Endodermal cell (in vitro differentiated cells): Measurements from ENCODE around the gene NRAP. TPM values are rescaled to one million over a fixed set of nuclear protein-coding genes. Genes with fewer than 3 reads are reported as not detected.

Experiments used
- DNase-seq: peaks from one replicate; pipeline ENCODE4 v3.0.0-alpha.2; 2017
- H3K27ac ChIP-seq: 2 replicates; pipeline ENCODE4 v1.5.1; 2013; ENCODE audit warnings: mild to moderate bottlenecking, low read depth, low read length, moderate library complexity
- H3K27me3 ChIP-seq: 2 replicates; pipeline ENCODE4 v1.6.1; 2013; ENCODE audit warnings: mild to moderate bottlenecking, low read length, moderate library complexity; ENCODE audit not compliant: insufficient read depth, control insufficient read depth, poor library complexity, severe bottlenecking
- H3K36me3 ChIP-seq: 2 replicates; pipeline ENCODE4 v1.7.0; 2013; ENCODE audit warnings: mild to moderate bottlenecking, low read length, moderate library complexity; ENCODE audit not compliant: control insufficient read depth, insufficient read depth
- H3K4me1 ChIP-seq: one replicate; pipeline ENCODE4 v1.7.0; 2013; ENCODE audit warnings: low read length; ENCODE audit not compliant: control insufficient read depth, insufficient read depth
- H3K4me3 ChIP-seq: 2 replicates; pipeline ENCODE4 v1.5.1; 2013; ENCODE audit warnings: mild to moderate bottlenecking, low read length, moderate library complexity
- H3K9ac ChIP-seq: 2 replicates; pipeline ENCODE4 v1.6.1; 2013; ENCODE audit warnings: mild to moderate bottlenecking, low read length, moderate library complexity; ENCODE audit not compliant: poor library complexity, severe bottlenecking; ENCODE audit errors: extremely low read depth
- H3K9me3 ChIP-seq: 2 replicates; pipeline ENCODE4 v1.6.1; 2013; ENCODE audit warnings: mild to moderate bottlenecking, low read length, moderate library complexity; ENCODE audit not compliant: control insufficient read depth
- H3K27ac Mint-ChIP-seq: 2 replicates; pipeline ENCODE4 v1.8.0; 2020; ENCODE audit warnings: mixed read lengths
- H3K27me3 Mint-ChIP-seq: 2 replicates; pipeline ENCODE4 v1.8.0; 2021; ENCODE audit warnings: mild to moderate bottlenecking, mixed read lengths; ENCODE audit not compliant: insufficient read depth
- H3K36me3 Mint-ChIP-seq: 2 replicates; pipeline ENCODE4 v1.8.0; 2020; ENCODE audit warnings: low read depth, mixed read lengths
- H3K4me1 Mint-ChIP-seq: 2 replicates; pipeline ENCODE4 v1.8.0; 2020; ENCODE audit warnings: mixed read lengths
- H3K4me3 Mint-ChIP-seq: 2 replicates; pipeline ENCODE4 v1.8.0; 2020; ENCODE audit warnings: mild to moderate bottlenecking, moderate library complexity, mixed read lengths
- H3K9me3 Mint-ChIP-seq: 2 replicates; pipeline ENCODE4 v1.8.0; 2020; ENCODE audit warnings: mild to moderate bottlenecking, mixed read lengths
- WGBS, 2 experiments: methylation state at CpG; one replicate each; pipeline versions ENCODE4 v1.1.5 to v1.1.7; 2013; ENCODE audit warnings: missing lambda C conversion rate in 2 of 2, mixed read lengths in 1 of 2; ENCODE audit not compliant: insufficient coverage in 1 of 2, insufficient read length in 1 of 2; 5-methylcytosine and 5-hydroxymethylcytosine counted together
- total RNA-seq, 2 donors: library from RNA; stranded (reverse); fragmentation: NEBNext Ultra II Directional in 1 of 2; extraction: Animal tissue kit (Norgen Biotek cat#: 25700) in 1 of 2; gene quantifications; 2 replicates in 1 of 2; 3 replicates in 1 of 2; pipeline ENCODE4 v1.2.1, GENCODE V29; 2021
- TF ChIP-seq, protein P1 (sequence below): fragments of 200-600 bp; sonication (generic); conservative IDR thresholded peaks from 2 replicates; pipeline ENCODE4 v1.5.0; 2021; ENCODE audit warnings: antibody characterized with exemption, mild to moderate bottlenecking

NRAP gene
- total RNA-seq, 2 donors from 2014 or later, result 0.09 to 0.11 TPM

DNA sequence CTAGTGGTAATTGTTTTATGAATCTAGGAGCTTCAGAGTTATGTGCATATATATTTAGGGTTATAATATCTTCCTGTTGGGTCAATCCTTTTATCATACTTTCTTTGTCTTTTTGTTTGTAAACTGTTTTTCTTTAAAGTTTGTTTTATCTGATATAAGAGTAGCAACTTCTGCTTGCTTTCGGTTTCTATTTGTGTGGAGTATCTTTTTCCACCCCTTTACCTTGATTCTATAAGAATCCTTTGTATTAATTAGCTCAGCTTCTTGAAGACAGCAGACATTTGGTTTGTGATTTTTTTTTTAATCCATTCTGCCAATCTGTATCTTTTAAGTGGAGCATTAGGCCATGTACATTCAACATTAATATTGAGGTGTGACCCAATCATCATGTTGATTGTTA lies 25.2 kb upstream of the NRAP start:
- Histone ChIP-seq H3K9me3 (peaks cover 30% of the 10 kb centered on the region), H3K27ac (no peak overlapping the region), H3K9ac (no peak overlapping the region), H3K4me3 (peak overlapping the region; percentile 30), H3K36me3 (peaks cover 20% of the 10 kb centered on the region), H3K4me1 (no peaks in the 10 kb centered on the region), H3K27me3 (no peaks in the 10 kb centered on the region)
- Mint-ChIP-seq H3K4me3 (no peak overlapping the region), H3K36me3 (peaks cover 35% of the 10 kb centered on the region), H3K4me1 (peaks cover 14% of the 10 kb centered on the region), H3K27ac (no peak overlapping the region), H3K27me3 (peaks cover 2% of the 10 kb centered on the region), H3K9me3 (peaks cover 36% of the 10 kb centered on the region)
- no CpG with 5 or more reads among the region's 1 CpG for WGBS, 2 experiments
- no peak for DNase-seq
- TF ChIP-seq, protein P1, sequence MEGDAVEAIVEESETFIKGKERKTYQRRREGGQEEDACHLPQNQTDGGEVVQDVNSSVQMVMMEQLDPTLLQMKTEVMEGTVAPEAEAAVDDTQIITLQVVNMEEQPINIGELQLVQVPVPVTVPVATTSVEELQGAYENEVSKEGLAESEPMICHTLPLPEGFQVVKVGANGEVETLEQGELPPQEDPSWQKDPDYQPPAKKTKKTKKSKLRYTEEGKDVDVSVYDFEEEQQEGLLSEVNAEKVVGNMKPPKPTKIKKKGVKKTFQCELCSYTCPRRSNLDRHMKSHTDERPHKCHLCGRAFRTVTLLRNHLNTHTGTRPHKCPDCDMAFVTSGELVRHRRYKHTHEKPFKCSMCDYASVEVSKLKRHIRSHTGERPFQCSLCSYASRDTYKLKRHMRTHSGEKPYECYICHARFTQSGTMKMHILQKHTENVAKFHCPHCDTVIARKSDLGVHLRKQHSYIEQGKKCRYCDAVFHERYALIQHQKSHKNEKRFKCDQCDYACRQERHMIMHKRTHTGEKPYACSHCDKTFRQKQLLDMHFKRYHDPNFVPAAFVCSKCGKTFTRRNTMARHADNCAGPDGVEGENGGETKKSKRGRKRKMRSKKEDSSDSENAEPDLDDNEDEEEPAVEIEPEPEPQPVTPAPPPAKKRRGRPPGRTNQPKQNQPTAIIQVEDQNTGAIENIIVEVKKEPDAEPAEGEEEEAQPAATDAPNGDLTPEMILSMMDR, result no peak

DNA sequence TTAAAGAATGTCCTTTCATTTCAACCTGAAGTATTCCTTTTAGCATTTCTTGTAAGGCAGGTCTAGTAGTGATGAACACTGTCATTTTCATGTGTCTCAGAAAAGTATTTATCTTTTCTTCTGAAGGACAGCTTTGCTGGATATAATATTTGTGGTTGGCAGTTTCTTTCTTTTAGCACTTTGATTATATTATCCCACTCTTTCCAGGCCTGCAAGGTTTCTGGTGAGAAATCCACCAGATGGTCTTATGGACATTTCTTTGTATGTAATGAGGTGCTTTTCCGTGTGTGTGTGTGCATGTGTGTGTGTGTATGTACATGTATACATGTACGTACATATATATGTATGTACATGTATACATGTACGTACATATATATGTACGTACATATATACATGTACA lies 23.2 kb upstream of the NRAP start:
- no peak overlapping the region for H3K27ac ChIP-seq
- peaks cover 3% of the 10 kb centered on the region for H3K36me3 ChIP-seq
- Mint-ChIP-seq H3K9me3 (peaks cover 20% of the 10 kb centered on the region), H3K36me3 (peaks cover 29% of the 10 kb centered on the region), H3K27me3 (no peaks in the 10 kb centered on the region), H3K4me1 (peaks cover 14% of the 10 kb centered on the region), H3K4me3 (no peak overlapping the region), H3K27ac (no peak overlapping the region)
- TF ChIP-seq, protein P1, result no peak
- peaks cover 15% of the 10 kb centered on the region for H3K9me3 ChIP-seq
- H3K4me1 ChIP-seq, result no peaks in the 10 kb centered on the region
- H3K27me3 ChIP-seq, result no peaks in the 10 kb centered on the region
- no peak for DNase-seq
- no peak overlapping the region for H3K9ac ChIP-seq
- no peak overlapping the region for H3K4me3 ChIP-seq
- WGBS, 2 experiments, result no CpG with 5 or more reads among the region's 4 CpGs

GRCh38 chr10:113686028-113686427 lies 22.2 kb upstream of the NRAP start:
- peaks cover 20% of the 10 kb centered on the region for H3K9me3 Mint-ChIP-seq

More at GRCh38 chr10:113686028-113686427, 22.2 kb upstream of the NRAP start:
- TF ChIP-seq, protein P1, result no peak
- H3K4me1 ChIP-seq, result no peaks in the 10 kb centered on the region
- H3K36me3 ChIP-seq, result peaks cover 3% of the 10 kb centered on the region
- H3K9me3 ChIP-seq, result peaks cover 15% of the 10 kb centered on the region
- 94 to 100% methylated on average over 1 to 2 of the region's 3 CpGs for WGBS, 2 experiments
- no peak overlapping the region for H3K27ac ChIP-seq
- H3K27me3 Mint-ChIP-seq, result peaks cover 3% of the 10 kb centered on the region
- H3K27ac Mint-ChIP-seq, result no peak overlapping the region
- peaks cover 16% of the 10 kb centered on the region for H3K4me1 Mint-ChIP-seq
- H3K9ac ChIP-seq, result no peak overlapping the region
- no peak for DNase-seq
- H3K4me3 ChIP-seq, result no peak overlapping the region
- peaks cover 27% of the 10 kb centered on the region for H3K36me3 Mint-ChIP-seq
- peaks cover under 1% of the 10 kb centered on the region for H3K27me3 ChIP-seq
- no peak overlapping the region for H3K4me3 Mint-ChIP-seq
